GM23338 (cell line): Measurements from ENCODE around the gene COL9A1. TPM values are rescaled to one million over a fixed set of nuclear protein-coding genes. Genes with fewer than 3 reads are reported as not detected.

ENCODE experiments used
- ATAC-seq: fragments of 200-7000 bp; cut with Tn5 transposase; 3 replicates; pipeline ENCODE4 v1.9.1; 2020
- DNase-seq: peaks from one replicate; pipeline ENCODE4 v3.0.0-alpha.2; 2015; ENCODE audit warnings: low spot score
- H2AFZ ChIP-seq: fragments of 200-600 bp; sonication (generic); 2 replicates; pipeline ENCODE4 v1.8.0; 2016; ENCODE audit warnings: antibody characterized with exemption, mild to moderate bottlenecking, moderate library complexity
- H3F3A ChIP-seq: fragments of 200-600 bp; sonication (generic); replicated peaks from 2 replicates; pipeline ENCODE4 v1.8.0; 2017; ENCODE audit warnings: antibody characterized with exemption, mixed run types, low read depth
- H3K27ac ChIP-seq: fragments of 200-600 bp; sonication (generic); 2 replicates; pipeline ENCODE4 v1.6.1; 2016; ENCODE audit warnings: low read depth
- H3K27me3 ChIP-seq: fragments of 200-600 bp; sonication (generic); 2 replicates; pipeline ENCODE4 v1.8.0; 2016; ENCODE audit warnings: mild to moderate bottlenecking, mixed run types, moderate library complexity; ENCODE audit not compliant: insufficient read depth
- H3K36me3 ChIP-seq: fragments of 200-600 bp; sonication (generic); 2 replicates; pipeline ENCODE4 v1.8.0; 2016; ENCODE audit warnings: mild to moderate bottlenecking; ENCODE audit not compliant: insufficient read depth
- H3K4me1 ChIP-seq: fragments of 200-600 bp; sonication (generic); 2 replicates; pipeline ENCODE4 v1.8.0; 2016; ENCODE audit warnings: mild to moderate bottlenecking, moderate library complexity; ENCODE audit not compliant: insufficient read depth
- H3K4me2 ChIP-seq: fragments of 200-600 bp; sonication (generic); 2 replicates; pipeline ENCODE4 v1.7.1; 2017; ENCODE audit warnings: mixed run types
- H3K4me3 ChIP-seq: fragments of 200-600 bp; sonication (generic); 2 replicates; pipeline ENCODE4 v1.6.1; 2016; ENCODE audit warnings: mixed run types
- H3K79me2 ChIP-seq: fragments of 200-600 bp; sonication (generic); replicated peaks from 2 replicates; pipeline ENCODE4 v1.8.0; 2017; ENCODE audit warnings: mild to moderate bottlenecking; ENCODE audit not compliant: insufficient read depth
- H3K9me2 ChIP-seq: fragments of 200-600 bp; sonication (generic); 2 replicates; pipeline ENCODE4 v1.8.0; 2017; ENCODE audit not compliant: insufficient read depth
- H4K20me1 ChIP-seq: fragments of 200-600 bp; sonication (generic); replicated peaks from 2 replicates; pipeline ENCODE4 v1.8.0; 2017; ENCODE audit warnings: mild to moderate bottlenecking; ENCODE audit not compliant: insufficient read depth
- H3K27ac Mint-ChIP-seq: 2 replicates; pipeline ENCODE4 v1.8.0; 2020; ENCODE audit warnings: inconsistent platforms, mild to moderate bottlenecking, moderate library complexity, mixed read lengths
- H3K27me3 Mint-ChIP-seq: 3 replicates; pipeline ENCODE4 v1.8.0; 2022; ENCODE audit warnings: low read depth, mild to moderate bottlenecking, moderate library complexity, mixed read lengths, inconsistent platforms; ENCODE audit not compliant: insufficient read depth, poor library complexity
- H3K36me3 Mint-ChIP-seq: 3 replicates; pipeline ENCODE4 v1.8.0; 2021; ENCODE audit warnings: low read depth, mild to moderate bottlenecking, inconsistent platforms, moderate library complexity, mixed read lengths
- H3K4me1 Mint-ChIP-seq: 3 replicates; pipeline ENCODE4 v1.8.0; 2020; ENCODE audit warnings: mild to moderate bottlenecking, inconsistent platforms, mixed read lengths
- H3K4me3 Mint-ChIP-seq: 3 replicates; pipeline ENCODE4 v1.8.0; 2021; ENCODE audit warnings: moderate library complexity, mild to moderate bottlenecking, inconsistent platforms, mixed read lengths
- H3K9me3 Mint-ChIP-seq: 3 replicates; pipeline ENCODE4 v1.8.0; 2020; ENCODE audit warnings: moderate library complexity, mild to moderate bottlenecking, inconsistent platforms, mixed read lengths
- CREB1 ChIP-seq: fragments of 250-450 bp; sonication (Bioruptor Pico); IDR thresholded peaks from 2 replicates; pipeline ENCODE4 v1.5.0; 2020; ENCODE audit warnings: low read depth, mild to moderate bottlenecking, moderate library complexity
- CTCF ChIP-seq, 2 experiments: fragments of 200-600 bp in 1 of 2; sonication (generic) in 1 of 2; conservative IDR thresholded peaks; 2 replicates each; pipeline versions ENCODE4 v1.5.1 to v1.6.1; 2016 to 2017; ENCODE audit warnings: antibody characterized with exemption in 2 of 2, low read depth in 2 of 2, mild to moderate bottlenecking in 2 of 2, moderate library complexity in 1 of 2
- ETS1 ChIP-seq: IDR thresholded peaks from 2 replicates; pipeline ENCODE4 v1.6.1; 2016; ENCODE audit warnings: antibody characterized with exemption
- EZH2 ChIP-seq: fragments of 200-600 bp; sonication (generic); IDR thresholded peaks from one replicate; pipeline ENCODE4 v1.8.0; 2017; ENCODE audit warnings: antibody characterized with exemption, mild to moderate bottlenecking, low read depth; ENCODE audit not compliant: unreplicated experiment
- EZH2phosphoT487 ChIP-seq: fragments of 200-600 bp; sonication (generic); IDR thresholded peaks from one replicate; pipeline ENCODE4 v1.8.1; 2018; ENCODE audit warnings: antibody characterized with exemption; ENCODE audit not compliant: unreplicated experiment
- JUNB ChIP-seq: IDR thresholded peaks from one replicate; pipeline ENCODE4 v1.6.1; 2016; ENCODE audit warnings: antibody characterized with exemption; ENCODE audit not compliant: unreplicated experiment
- NANOG ChIP-seq: IDR thresholded peaks from 2 replicates; pipeline ENCODE4 v1.6.1; 2016; ENCODE audit warnings: antibody characterized with exemption, borderline replicate concordance
- POLR2AphosphoS5 ChIP-seq: IDR thresholded peaks from 2 replicates; pipeline ENCODE4 v1.6.1; 2016; ENCODE audit warnings: antibody characterized with exemption, low read depth
- STAT1 ChIP-seq: IDR thresholded peaks from one replicate; pipeline ENCODE4 v1.6.1; 2016; ENCODE audit warnings: antibody characterized with exemption; ENCODE audit not compliant: unreplicated experiment
- ZNF114 ChIP-seq: fragments of 250-450 bp; sonication (Bioruptor Pico); IDR thresholded peaks from 2 replicates; pipeline ENCODE4 v1.5.0; 2020; ENCODE audit warnings: mild to moderate bottlenecking, moderate library complexity
- ZNF331 ChIP-seq: fragments of 250-450 bp; sonication (Bioruptor Pico); IDR thresholded peaks from 2 replicates; pipeline ENCODE4 v1.5.0; 2020; ENCODE audit warnings: low read depth, mild to moderate bottlenecking, moderate library complexity
- ZNF462 ChIP-seq: fragments of 250-450 bp; sonication (Bioruptor Pico); IDR thresholded peaks from 2 replicates; pipeline ENCODE4 v1.5.0; 2020; ENCODE audit warnings: mild to moderate bottlenecking, moderate library complexity
- polyA plus RNA-seq: library from polyadenylated mRNA; unstranded; fragments of >200 nt; fragmentation: Nextera tagmentation; extraction: Ambion mirVana; gene quantifications from 2 replicates; pipeline ENCODE4 v1.2.1, GENCODE V29; 2016
- total RNA-seq: library from RNA; depleted of rRNA; stranded (reverse); fragments of >200 nt; shearing (Covaris generic); gene quantifications from 2 replicates; pipeline ENCODE4 v1.2.3, GENCODE V29; 2014

Gene COL9A1
- total and polyA plus RNA-seq, 2 experiments from 2014 or later, result 16.0 to 20.3 TPM

- TF ChIP-seq CREB1, result no peak
- no peak for TF ChIP-seq ETS1
Measured at GRCh38 chr6:70307008-70307407, 4.1 kb upstream of the COL9A1 start (continued).

GRCh38 chr6:70304616-70305015 lies 1.7 kb upstream of the COL9A1 start:
- Mint-ChIP-seq H3K4me1 (peaks cover 8% of the 10 kb centered on the region), H3K4me3 (no peak overlapping the region), H3K27me3 (peaks cover 1% of the 10 kb centered on the region), H3K27ac (no peak overlapping the region), H3K9me3 (no peaks in the 10 kb centered on the region), H3K36me3 (no peaks in the 10 kb centered on the region)
- DNase-seq (no peak), ATAC-seq (no peak)
- H3K4me2 ChIP-seq, result 0 out of 2 replicates have a peak overlapping the region, but pooled peaks have one; percentile 34
- H3K27ac ChIP-seq, result no peak overlapping the region
- H2AFZ ChIP-seq, result peak overlapping the region; percentile 81
- peaks cover 8% of the 10 kb centered on the region for H3K4me1 ChIP-seq
- H4K20me1 ChIP-seq, result no peaks in the 10 kb centered on the region
- no peak overlapping the region for H3K4me3 ChIP-seq
- no peaks in the 10 kb centered on the region for H3K9me2 ChIP-seq
- H3K79me2 ChIP-seq, result no peaks in the 10 kb centered on the region
- H3F3A ChIP-seq, result no peaks in the 10 kb centered on the region
- H3K27me3 ChIP-seq, result no peaks in the 10 kb centered on the region
- H3K36me3 ChIP-seq, result no peaks in the 10 kb centered on the region
- no peak for TF ChIP-seq CREB1
- TF ChIP-seq STAT1, result no peak
- TF ChIP-seq ZNF114 (CRISPR knock-in tag), result no peak
- TF ChIP-seq POLR2AphosphoS5, result no peak
- TF ChIP-seq NANOG, result no peak
- no peak for TF ChIP-seq CTCF (conservative IDR thresholded peaks at IDR 0.05; ENCODE audit: low read depth in 2 of 2)
- TF ChIP-seq ZNF462, result no peak
- no peak for TF ChIP-seq ETS1
- TF ChIP-seq EZH2, result no peak
- TF ChIP-seq ZNF331 (CRISPR knock-in tag), result no peak
- no peak for TF ChIP-seq JUNB
- no peak for TF ChIP-seq EZH2phosphoT487
